GM21447 (cell line): Measurements from ENCODE around the gene KCNK15.
"Not testable (repeated sequence)": the region's sequence is repeated elsewhere in the genome, so short reads cannot be mapped to it uniquely, and the experiment has no call there.

Experiments
- ATAC-seq: cut with Tn5 transposase; IDR thresholded peaks from one replicate; pipeline ENCODE4 v1.9.1; 2021; ENCODE audit not compliant: unreplicated experiment

The KCNK15 gene

GRCh38 chr20:44756011-44756688 is 10.5 kb downstream of the KCNK15 start:
- ATAC-seq, result no peak

GRCh38 chr20:44756956-44757355 is 11.3 kb downstream of the KCNK15 start:
- no peak for ATAC-seq

GRCh38 chr20:44758247-44759101 is 12.8 kb downstream of the KCNK15 start:
- no peak for ATAC-seq

GRCh38 chr20:44759595-44759994 is 13.9 kb downstream of the KCNK15 start:
- no peak for ATAC-seq

GRCh38 chr20:44761423-44761822 is 15.8 kb downstream of the KCNK15 start:
- no peak for ATAC-seq

- ATAC-seq, result no peak
These were observed 16.9 kb downstream of the KCNK15 start for GRCh38 chr20:44762466-44763140.

- not testable (repeated sequence) for ATAC-seq
These were observed 18.1 kb downstream of the KCNK15 start for GRCh38 chr20:44763798-44764197.

GRCh38 chr20:44765091-44765490 is 19.4 kb downstream of the KCNK15 start:
- no peak for ATAC-seq

GRCh38 chr20:44765701-44766347 is 20.2 kb downstream of the KCNK15 start:
- ATAC-seq, result no peak

GRCh38 chr20:44768256-44768655 is 22.6 kb downstream of the KCNK15 start:
- ATAC-seq, result no peak

GRCh38 chr20:44768854-44769480 is 23.3 kb downstream of the KCNK15 start:
- no peak for ATAC-seq

GRCh38 chr20:44769481-44769863 is 23.8 kb downstream of the KCNK15 start:
- no peak for ATAC-seq

- no peak for ATAC-seq
These were observed 25.0 kb downstream of the KCNK15 start for GRCh38 chr20:44770484-44771171.

- no peak for ATAC-seq
These were observed 25.5 kb downstream of the KCNK15 start for GRCh38 chr20:44771172-44771535.

- ATAC-seq, result no peak
These were observed 27.0 kb downstream of the KCNK15 start for GRCh38 chr20:44772636-44773035.

- ATAC-seq, result no peak
These were observed 27.6 kb downstream of the KCNK15 start for GRCh38 chr20:44773070-44773829.

- ATAC-seq, result no peak
These were observed 31.3 kb downstream of the KCNK15 start for GRCh38 chr20:44776980-44777379.

- ATAC-seq, result no peak
These were observed 34.6 kb downstream of the KCNK15 start for GRCh38 chr20:44780226-44780625.

- ATAC-seq, result no peak
These were observed 35.5 kb downstream of the KCNK15 start for GRCh38 chr20:44781118-44781517.

GRCh38 chr20:44781791-44782190 is 36.1 kb downstream of the KCNK15 start:
- no peak for ATAC-seq
